Osteocyte (in vitro differentiated cells): Measurements from ENCODE around the gene CLMP. TPM values are rescaled to one million over a fixed set of nuclear protein-coding genes. Genes with fewer than 3 reads are reported as not detected.

ENCODE experiments used
- DNase-seq: peaks from one replicate; pipeline ENCODE4 v3.0.0; 2021; ENCODE audit warnings: mixed read lengths; ENCODE audit not compliant: unreplicated experiment; ENCODE audit errors: extremely low spot score
- H3K27ac Mint-ChIP-seq: one replicate; pipeline ENCODE4 v1.8.0; 2021; ENCODE audit warnings: mild to moderate bottlenecking, mixed read lengths; ENCODE audit not compliant: unreplicated experiment
- H3K27me3 Mint-ChIP-seq: one replicate; pipeline ENCODE4 v1.8.0; 2021; ENCODE audit warnings: mixed read lengths; ENCODE audit not compliant: unreplicated experiment
- H3K36me3 Mint-ChIP-seq: one replicate; pipeline ENCODE4 v1.8.0; 2021; ENCODE audit warnings: mixed read lengths; ENCODE audit not compliant: unreplicated experiment
- H3K4me1 Mint-ChIP-seq: one replicate; pipeline ENCODE4 v1.8.0; 2021; ENCODE audit warnings: mixed read lengths; ENCODE audit not compliant: unreplicated experiment
- H3K4me3 Mint-ChIP-seq: one replicate; pipeline ENCODE4 v1.8.0; 2021; ENCODE audit warnings: mild to moderate bottlenecking, moderate library complexity, mixed read lengths; ENCODE audit not compliant: unreplicated experiment
- H3K9me3 Mint-ChIP-seq: one replicate; pipeline ENCODE4 v1.8.0; 2021; ENCODE audit warnings: mixed read lengths; ENCODE audit not compliant: unreplicated experiment
- CTCF ChIP-seq: fragments of 200-600 bp; sonication (generic); IDR thresholded peaks from 2 replicates; pipeline ENCODE4 v1.5.0; 2021; ENCODE audit warnings: antibody characterized with exemption, mild to moderate bottlenecking, moderate library complexity
- total RNA-seq: library from RNA; stranded (reverse); gene quantifications from 2 replicates; pipeline ENCODE4 v1.2.1, GENCODE V29; 2021

Gene CLMP
- total RNA-seq, 1 donor from 2014 or later, result 24.8 TPM

GRCh38 chr11:123122852-123123251 is 72.2 kb downstream of the CLMP start:
- Mint-ChIP-seq H3K27me3 (no peaks in the 10 kb centered on the region), H3K27ac (peak overlapping the region; percentile 88), H3K36me3 (no peaks in the 10 kb centered on the region), H3K4me1 (peaks cover 35% of the 10 kb centered on the region), H3K9me3 (no peaks in the 10 kb centered on the region), H3K4me3 (peak overlapping the region; percentile 15)
- no peak for TF ChIP-seq CTCF
- no peak for DNase-seq

- Mint-ChIP-seq H3K27me3 (no peaks in the 10 kb centered on the region), H3K4me1 (peaks cover 34% of the 10 kb centered on the region), H3K9me3 (no peaks in the 10 kb centered on the region), H3K4me3 (peak overlapping the region; percentile 4), H3K27ac (peak overlapping the region; percentile 88), H3K36me3 (no peaks in the 10 kb centered on the region)
- no peak for TF ChIP-seq CTCF
- DNase-seq, result no peak
These were observed 72.7 kb downstream of the CLMP start for GRCh38 chr11:123122341-123122740.

- Mint-ChIP-seq H3K27ac (no peak overlapping the region), H3K27me3 (no peaks in the 10 kb centered on the region), H3K36me3 (no peaks in the 10 kb centered on the region), H3K4me3 (no peak overlapping the region), H3K9me3 (no peaks in the 10 kb centered on the region), H3K4me1 (peaks cover 14% of the 10 kb centered on the region)
- TF ChIP-seq CTCF, result no peak
- no peak for DNase-seq
These were observed 78.6 kb downstream of the CLMP start for GRCh38 chr11:123116486-123116885.

- TF ChIP-seq CTCF, result peak; percentile 88
- Mint-ChIP-seq H3K27me3 (no peaks in the 10 kb centered on the region), H3K27ac (peak overlapping the region; percentile 34)
These were observed 83.6 kb downstream of the CLMP start for GRCh38 chr11:123111465-123111864.

GRCh38 chr11:123110397-123110796 is 84.7 kb downstream of the CLMP start:
- Mint-ChIP-seq H3K4me3 (no peak overlapping the region), H3K27me3 (no peaks in the 10 kb centered on the region)

More at GRCh38 chr11:123111465-123111864, 83.6 kb downstream of the CLMP start:
- Mint-ChIP-seq H3K4me3 (no peak overlapping the region), H3K4me1 (peaks cover 7% of the 10 kb centered on the region), H3K36me3 (peaks cover 2% of the 10 kb centered on the region), H3K9me3 (no peaks in the 10 kb centered on the region)
- no peak for DNase-seq

More at GRCh38 chr11:123110397-123110796, 84.7 kb downstream of the CLMP start:
- no peak for TF ChIP-seq CTCF
- DNase-seq, result no peak
- Mint-ChIP-seq H3K27ac (peak overlapping the region; percentile 53), H3K9me3 (no peaks in the 10 kb centered on the region), H3K4me1 (peaks cover 7% of the 10 kb centered on the region), H3K36me3 (peaks cover 2% of the 10 kb centered on the region)
